ENCODE data around the gene KCTD2. TPM values are rescaled to one million over a fixed set of nuclear protein-coding genes. Genes with fewer than 3 reads are reported as not detected.

KCTD2 gene
- total and polyA plus RNA-seq, 9 donors, result 25.0 to 66.8 (median 50.2) TPM

- H3K4me3 ChIP-seq, result no peak overlapping the region
- H3K36me3 ChIP-seq, result no peaks in the 10 kb centered on the region
- H3K27ac ChIP-seq, result no peak overlapping the region
- H3K27me3 ChIP-seq, result no peaks in the 10 kb centered on the region
- H3K9me3 ChIP-seq, result no peaks in the 10 kb centered on the region
- peaks cover 2% of the 10 kb centered on the region for H3K4me1 ChIP-seq (ENCODE audit: insufficient read depth)
- whole genome bisulfite sequencing, 3 donors, result 71 to 78% (median 74%) methylated on average over 2 of the region's 2 CpGs
- intact Hi-C loops (cut with DNase I), result loop anchor here in 1 of 4 donors (10.0 kb wide), 1 partner anchor 153 kb away; the partner anchor contains the start of gene NUP85
- TF ChIP-seq POLR2A (IDR thresholded peaks at IDR 0.05), result no peak
- no peak for DNase-seq
Observed at GRCh38 chr17:75051941-75052340, 4.9 kb downstream of the KCTD2 start.

GRCh38 chr17:75059369-75060345, 12.6 kb downstream of the KCTD2 start:
- Histone ChIP-seq H3K27ac (peak overlapping the region in 1 of 2 donors; percentile 78), H3K27me3 (no peaks in the 10 kb centered on the region), H3K4me1 (ENCODE audit: insufficient read depth) (peaks cover 2% of the 10 kb centered on the region), H3K9me3 (no peaks in the 10 kb centered on the region), H3K36me3 (no peaks in the 10 kb centered on the region), H3K4me3 (no peak overlapping the region)
- TF ChIP-seq POLR2A (IDR thresholded peaks at IDR 0.05) (no peak), EP300 (IDR thresholded peaks at IDR 0.05) (no peak), CTCF (IDR thresholded peaks at IDR 0.05) (peak in 2 of 3 donors; percentile 47 to 53)
- WGBS, 3 donors, result 16 to 43% (median 18%) methylated on average over 25 of the region's 25 CpGs
- intact Hi-C loops (cut with DNase I), result loop anchor here in 2 of 4 donors (10.0 kb wide), 2 partner anchors 135 to 145 kb away; partner anchors contain the start of gene NUP85 (in 1 of the 2)
- peak; percentile 51 to 58 (median 56) for DNase-seq

GRCh38 chr17:75060434-75061054, 13.5 kb downstream of the KCTD2 start:
- H3K27ac ChIP-seq, result peak overlapping the region; percentile 2 to 63

GRCh38 chr17:75061055-75061438, 14.0 kb downstream of the KCTD2 start:
- H3K36me3 ChIP-seq, result no peaks in the 10 kb centered on the region
- intact Hi-C loops (cut with DNase I), result loop anchor here in 1 of 4 donors (10.0 kb wide), 1 partner anchor 134 kb away; no protein-coding TSS in a partner anchor
- H3K27me3 ChIP-seq, result no peaks in the 10 kb centered on the region
- peaks cover 2% of the 10 kb centered on the region for H3K4me1 ChIP-seq (ENCODE audit: insufficient read depth)
- peak overlapping the region in 1 of 2 donors; percentile 63 for H3K27ac ChIP-seq
- H3K4me3 ChIP-seq, result no peak overlapping the region
- no peaks in the 10 kb centered on the region for H3K9me3 ChIP-seq
- no peak for DNase-seq
- TF ChIP-seq POLR2A (IDR thresholded peaks at IDR 0.05) (no peak), EP300 (IDR thresholded peaks at IDR 0.05) (no peak), CTCF (IDR thresholded peaks at IDR 0.05) (no peak)
- 92 to 94% (median 92%) methylated on average over 10 of the region's 10 CpGs for WGBS, 3 donors

More at GRCh38 chr17:75060434-75061054, 13.5 kb downstream of the KCTD2 start:
- no peak overlapping the region for H3K4me3 ChIP-seq
- no peaks in the 10 kb centered on the region for H3K36me3 ChIP-seq
- intact Hi-C loops (cut with DNase I), result loop anchor here in 1 of 4 donors (10.0 kb wide), 1 partner anchor 134 kb away; no protein-coding TSS in a partner anchor
- no peaks in the 10 kb centered on the region for H3K27me3 ChIP-seq
- H3K4me1 ChIP-seq (ENCODE audit: insufficient read depth), result peaks cover 2% of the 10 kb centered on the region
- 58 to 81% (median 67%) methylated on average over 26 of the region's 26 CpGs for WGBS, 3 donors
- DNase-seq, result peak in 1 of 5 donors; percentile 38
- TF ChIP-seq POLR2A (IDR thresholded peaks at IDR 0.05) (no peak), EP300 (IDR thresholded peaks at IDR 0.05) (no peak), CTCF (IDR thresholded peaks at IDR 0.05) (no peak)
- no peaks in the 10 kb centered on the region for H3K9me3 ChIP-seq
